NT2/D1 (cell line): ENCODE measurements around the gene KIAA1614.

Source experiments
- SUZ12 ChIP-seq: IDR thresholded peaks from 2 replicates; pipeline ENCODE4 v1.6.1; 2011; ENCODE audit not compliant: insufficient read length, insufficient read depth; ENCODE audit errors: extremely low read depth
- YY1 ChIP-seq: IDR thresholded peaks from 2 replicates; pipeline ENCODE4 v1.6.1; 2011; ENCODE audit not compliant: insufficient read length, insufficient read depth

- TF ChIP-seq YY1 (no peak), SUZ12 (no peak)
Measured at GRCh38 chr1:180951186-180951745, 38.6 kb downstream of the KIAA1614 start.
